ENCODE data around the gene CORO7. TPM values are rescaled to one million over a fixed set of nuclear protein-coding genes. Genes with fewer than 3 reads are reported as not detected.
A peak's percentile ranks its signal among the peaks of the same experiment; 100 is the strongest.

Gene CORO7
- total and polyA plus RNA-seq, 10 donors, result 29.7 to 177 (median 117) TPM

- no peak overlapping the region for H3K4me3 ChIP-seq
- peaks cover 0 to 6% (median 2%) of the 10 kb centered on the region in 6 donors for H3K4me1 ChIP-seq
- intact Hi-C loops (cut with DNase I; ENCODE audit: low total_unique reads), result no loop called here
- TF ChIP-seq POLR2A (IDR thresholded peaks at IDR 0.05) (no peak), CTCF (IDR thresholded peaks at IDR 0.05 in 8 of 11, conservative IDR thresholded peaks at IDR 0.05 in 3 of 11) (no peak), POLR2AphosphoS5 (IDR thresholded peaks at IDR 0.05) (no peak)
- no peak for DNase-seq
- no peaks in the 10 kb centered on the region for H3K27me3 ChIP-seq (replicated peaks in 1 of 7)
- H3K36me3 ChIP-seq, result peaks cover 0 to 97% (median 50%) of the 10 kb centered on the region in 6 donors
- H3K27ac ChIP-seq, result no peak overlapping the region
- H3K9me3 ChIP-seq, result no peaks in the 10 kb centered on the region
- WGBS, 5 donors, result 91 to 99% (median 93%) methylated on average over 4 of the region's 4 CpGs
Measured at GRCh38 chr16:4433228-4433627, 16.8 kb upstream of the CORO7 start.

- 88 to 93% (median 90%) methylated on average over 9 of the region's 9 CpGs for WGBS, 5 donors
- Histone ChIP-seq H3K4me3 (no peak overlapping the region), H3K27ac (no peak overlapping the region), H3K9me3 (no peaks in the 10 kb centered on the region), H3K27me3 (replicated peaks in 1 of 7) (no peaks in the 10 kb centered on the region), H3K4me1 (peaks cover 14 to 28% (median 21%) of the 10 kb centered on the region in 6 donors), H3K36me3 (peaks cover 0 to 81% (median 28%) of the 10 kb centered on the region in 6 donors)
- TF ChIP-seq POLR2AphosphoS5 (IDR thresholded peaks at IDR 0.05), result no peak
- intact Hi-C loops (cut with DNase I; ENCODE audit: low total_unique reads), result no loop called here
- DNase-seq, result no peak
Measured at GRCh38 chr16:4431023-4431422, 14.6 kb upstream of the CORO7 start.

- H3K27me3 ChIP-seq (replicated peaks in 1 of 7), result no peaks in the 10 kb centered on the region
- H3K9me3 ChIP-seq, result no peaks in the 10 kb centered on the region
- no peak for DNase-seq
- H3K4me1 ChIP-seq, result peaks cover 19 to 40% (median 29%) of the 10 kb centered on the region in 6 donors
- no peak for TF ChIP-seq CTCF (IDR thresholded peaks at IDR 0.05 in 8 of 11, conservative IDR thresholded peaks at IDR 0.05 in 3 of 11)
- no peak for TF ChIP-seq POLR2AphosphoS5 (IDR thresholded peaks at IDR 0.05)
- no peak for TF ChIP-seq POLR2A (IDR thresholded peaks at IDR 0.05)
- H3K27ac ChIP-seq, result no peak overlapping the region
- intact Hi-C loops (cut with DNase I; ENCODE audit: low total_unique reads), result no loop called here
- no peak overlapping the region for H3K4me3 ChIP-seq
- H3K36me3 ChIP-seq, result peaks cover 0 to 56% (median 9%) of the 10 kb centered on the region in 6 donors
- WGBS, 5 donors, result 93 to 98% (median 97%) methylated on average over 7 of the region's 7 CpGs
Measured at GRCh38 chr16:4428500-4428899, 12.1 kb upstream of the CORO7 start.

GRCh38 chr16:4426722-4427372 is 10.5 kb upstream of the CORO7 start:
- Histone ChIP-seq H3K27me3 (replicated peaks in 1 of 7) (no peaks in the 10 kb centered on the region), H3K9me3 (no peaks in the 10 kb centered on the region), H3K36me3 (peaks cover 0 to 39% (median 8%) of the 10 kb centered on the region in 6 donors), H3K4me3 (peak overlapping the region in 7 of 8 donors; percentile 81 to 96 (median 90)), H3K4me1 (peaks cover 19 to 40% (median 29%) of the 10 kb centered on the region in 6 donors), H3K27ac (peak overlapping the region in 2 of 8 donors; percentile 93 to 98)
- no peak for DNase-seq
- WGBS, 5 donors, result 89 to 92% (median 91%) methylated on average over 12 of the region's 12 CpGs
- intact Hi-C loops (cut with DNase I; ENCODE audit: low total_unique reads), result no loop called here
- TF ChIP-seq POLR2AphosphoS5 (IDR thresholded peaks at IDR 0.05) (no peak), POLR2A (IDR thresholded peaks at IDR 0.05) (no peak), CTCF (IDR thresholded peaks at IDR 0.05 in 8 of 11, conservative IDR thresholded peaks at IDR 0.05 in 3 of 11) (no peak)
